Measurements from ENCODE around the gene NFIB. TPM values are rescaled to one million over a fixed set of nuclear protein-coding genes. Genes with fewer than 3 reads are reported as not detected.

NFIB gene
- total RNA-seq, 2 donors from 2014 or later, result not detected

- ATAC-seq (no peak), DNase-seq (ENCODE audit: low spot score in 2 of 2) (no peak)
- Mint-ChIP-seq H3K9me3 (no peaks in the 10 kb centered on the region), H3K36me3 (no peaks in the 10 kb centered on the region), H3K27ac (no peak overlapping the region)
These were observed 62.5 kb downstream of the NFIB start for GRCh38 chr9:14251154-14252071.

GRCh38 chr9:14250794-14251153 is 63.2 kb downstream of the NFIB start:
- ATAC-seq, result no peak
- no peak for DNase-seq (ENCODE audit: low spot score in 2 of 2)
- no peak overlapping the region for H3K27ac Mint-ChIP-seq
- no peaks in the 10 kb centered on the region for H3K36me3 Mint-ChIP-seq
- H3K9me3 Mint-ChIP-seq, result no peaks in the 10 kb centered on the region

GRCh38 chr9:14249527-14249926 is 64.4 kb downstream of the NFIB start:
- H3K27ac Mint-ChIP-seq, result no peak overlapping the region
- DNase-seq (ENCODE audit: low spot score in 2 of 2) (no peak), ATAC-seq (no peak)
- H3K36me3 Mint-ChIP-seq, result no peaks in the 10 kb centered on the region
- no peaks in the 10 kb centered on the region for H3K9me3 Mint-ChIP-seq

DNA sequence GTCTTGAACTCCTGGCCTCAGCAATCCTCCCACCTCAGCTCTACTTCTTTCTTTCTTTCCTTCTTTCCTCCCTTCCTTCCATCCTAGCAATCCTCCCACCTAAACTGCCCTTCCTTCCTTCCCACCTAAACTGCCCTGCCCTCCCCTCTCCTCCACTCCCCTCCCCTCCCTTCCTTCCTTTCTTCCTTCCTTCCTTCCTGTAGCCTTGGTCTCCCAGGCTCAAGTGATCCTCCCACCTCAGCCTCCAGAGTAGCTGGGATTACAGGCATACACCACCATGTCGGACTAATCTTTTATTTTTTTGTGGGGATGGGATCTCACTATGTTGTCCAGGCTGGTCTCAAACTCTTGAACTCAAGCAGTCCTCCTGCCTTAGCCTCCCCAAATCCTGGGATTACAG is 65.8 kb downstream of the NFIB start:
- no peaks in the 10 kb centered on the region for H3K9me3 Mint-ChIP-seq
- no peak overlapping the region for H3K27ac Mint-ChIP-seq
- no peak for ATAC-seq
- no peaks in the 10 kb centered on the region for H3K36me3 Mint-ChIP-seq
- DNase-seq (ENCODE audit: low spot score in 2 of 2), result no peak

GRCh38 chr9:14247577-14247976 is 66.4 kb downstream of the NFIB start:
- DNase-seq (ENCODE audit: low spot score in 2 of 2) (no peak), ATAC-seq (no peak)
- no peaks in the 10 kb centered on the region for H3K9me3 Mint-ChIP-seq
- no peak overlapping the region for H3K27ac Mint-ChIP-seq
- H3K36me3 Mint-ChIP-seq, result no peaks in the 10 kb centered on the region

DNA sequence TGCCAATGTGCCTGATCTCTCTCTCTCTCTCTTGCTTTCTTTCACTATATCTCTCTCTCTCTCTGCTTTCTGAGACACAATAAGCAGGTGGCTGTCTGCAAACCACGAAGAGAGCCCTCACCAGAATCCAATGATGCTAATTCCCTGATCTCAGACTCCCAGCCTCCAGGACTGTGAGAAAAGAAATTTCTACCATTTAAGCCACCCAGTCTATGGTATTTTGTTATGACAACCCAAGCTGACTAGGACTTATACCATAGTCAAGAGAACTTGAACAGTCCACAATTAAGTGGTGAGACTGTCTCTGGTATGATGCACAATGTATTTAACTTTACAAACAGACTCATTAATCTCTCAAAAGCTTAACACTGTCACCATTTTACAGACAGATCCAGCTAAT is 67.0 kb downstream of the NFIB start:
- ATAC-seq (no peak), DNase-seq (ENCODE audit: low spot score in 2 of 2) (no peak)
- Mint-ChIP-seq H3K27ac (no peak overlapping the region), H3K9me3 (no peaks in the 10 kb centered on the region), H3K36me3 (no peaks in the 10 kb centered on the region)

DNA sequence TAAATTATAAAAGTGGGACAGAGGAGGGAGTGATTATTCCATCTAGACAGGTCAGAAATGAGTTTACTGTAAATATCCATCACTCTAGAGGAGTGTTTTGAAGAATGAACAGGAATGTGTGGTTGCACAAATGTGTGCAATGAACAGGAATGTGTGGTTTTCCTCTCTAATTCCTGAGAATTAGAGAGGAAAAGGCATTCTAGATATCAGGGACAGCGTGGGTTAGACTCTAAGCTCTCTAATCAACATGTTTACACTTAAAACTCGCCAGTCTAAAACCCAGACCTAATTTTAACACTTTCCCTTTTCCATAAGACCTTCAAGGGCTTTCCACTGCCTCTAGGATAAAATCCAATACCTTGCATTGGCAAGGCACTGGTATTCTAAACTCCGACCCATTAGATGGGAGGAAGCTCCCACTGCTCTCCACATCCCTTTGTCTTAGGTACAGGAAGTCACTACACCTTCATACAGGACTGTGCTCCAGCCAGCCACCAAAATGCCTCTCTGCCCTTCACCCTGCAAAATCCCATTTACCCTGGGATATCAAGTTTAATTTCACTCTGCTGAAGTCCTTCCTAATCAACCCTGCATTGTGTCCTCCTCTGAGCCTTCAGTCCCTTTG is 67.9 kb downstream of the NFIB start:
- H3K36me3 Mint-ChIP-seq, result no peaks in the 10 kb centered on the region
- DNase-seq (ENCODE audit: low spot score in 2 of 2) (no peak), ATAC-seq (no peak)
- H3K27ac Mint-ChIP-seq, result no peak overlapping the region
- no peaks in the 10 kb centered on the region for H3K9me3 Mint-ChIP-seq

DNA sequence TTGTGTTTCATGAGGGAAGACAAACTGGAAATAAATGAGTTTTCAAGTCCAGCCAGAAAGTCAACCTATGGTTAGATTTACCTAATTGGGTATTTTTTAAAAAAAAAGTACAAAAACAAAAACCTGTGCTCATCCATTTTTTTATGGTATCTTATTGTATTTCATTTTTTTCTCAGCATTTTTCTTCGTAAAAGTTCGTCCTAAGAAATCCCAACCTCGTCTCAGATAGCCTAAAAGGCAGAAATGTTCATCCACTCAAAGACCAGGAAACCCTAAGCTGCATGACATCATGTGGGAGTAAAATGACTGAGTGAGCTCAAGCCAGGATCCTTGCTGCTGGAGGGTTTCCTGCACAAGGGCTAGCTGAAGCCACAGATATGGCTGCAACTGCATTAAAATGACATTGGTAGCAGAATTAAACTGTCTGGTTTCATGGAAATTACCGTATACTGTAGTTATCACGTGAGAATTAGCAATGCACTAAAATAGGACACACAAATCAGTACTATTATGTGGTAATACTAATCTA is 70.4 kb downstream of the NFIB start:
- DNase-seq (ENCODE audit: low spot score in 2 of 2), result no peak
- Mint-ChIP-seq H3K9me3 (no peaks in the 10 kb centered on the region), H3K27ac (no peak overlapping the region), H3K36me3 (no peaks in the 10 kb centered on the region)
- ATAC-seq, result no peak

- no peak for DNase-seq (ENCODE audit: low spot score in 2 of 2)
- no peak for ATAC-seq
- no peaks in the 10 kb centered on the region for H3K36me3 Mint-ChIP-seq
- H3K9me3 Mint-ChIP-seq, result peaks cover 0 to 2% of the 10 kb centered on the region in 2 donors
- no peak overlapping the region for H3K27ac Mint-ChIP-seq
These were observed 71.7 kb downstream of the NFIB start for GRCh38 chr9:14242150-14242805.

GRCh38 chr9:14240537-14240936 is 73.4 kb downstream of the NFIB start:
- DNase-seq (ENCODE audit: low spot score in 2 of 2), result no peak
- Mint-ChIP-seq H3K9me3 (peaks cover 0 to 4% of the 10 kb centered on the region in 2 donors), H3K27ac (no peak overlapping the region), H3K36me3 (no peaks in the 10 kb centered on the region)
- no peak for ATAC-seq

DNA sequence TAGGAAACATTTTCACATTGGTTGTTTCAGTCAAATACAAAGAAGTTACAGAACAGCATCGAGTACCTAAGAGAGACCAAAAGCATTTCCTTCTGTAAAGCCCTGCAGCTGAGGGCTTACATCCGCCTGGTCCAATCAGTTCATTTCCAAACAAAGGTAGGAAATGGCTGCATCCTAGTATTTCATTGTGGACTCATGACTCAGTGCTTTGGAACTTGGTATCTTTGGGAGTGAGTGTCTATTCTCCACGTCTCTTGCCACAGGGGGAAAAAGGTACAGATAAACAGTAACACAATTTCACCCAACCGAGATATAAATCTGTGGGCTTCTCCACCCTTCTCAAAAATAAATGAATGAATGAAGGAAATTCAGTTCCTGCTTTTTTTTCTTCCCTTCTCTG is 75.4 kb downstream of the NFIB start:
- Mint-ChIP-seq H3K27ac (no peak overlapping the region), H3K36me3 (no peaks in the 10 kb centered on the region), H3K9me3 (peaks cover 0 to 7% of the 10 kb centered on the region in 2 donors)
- no peak for ATAC-seq
- no peak for DNase-seq (ENCODE audit: low spot score in 2 of 2)

DNA sequence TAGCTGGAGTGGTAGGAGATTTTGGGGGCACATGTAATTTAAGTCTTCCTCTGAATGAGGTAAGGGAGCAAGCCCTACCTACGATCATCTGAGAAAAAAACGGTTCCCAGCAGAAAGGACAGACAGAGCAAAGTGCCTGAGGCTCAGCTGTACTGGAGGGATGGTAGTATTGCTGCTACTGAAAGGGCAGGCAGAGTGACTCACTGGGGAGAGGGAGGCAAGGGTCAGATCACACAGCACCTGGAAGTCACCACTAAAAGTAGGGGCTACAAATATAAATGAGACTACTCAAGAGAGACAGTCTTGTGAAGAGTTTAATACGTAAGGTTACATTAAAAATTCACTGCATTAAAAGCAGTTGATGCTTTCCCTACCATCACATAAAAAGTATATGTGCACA is 75.9 kb downstream of the NFIB start:
- ATAC-seq (no peak), DNase-seq (ENCODE audit: low spot score in 2 of 2) (no peak)
- peaks cover 0 to 7% of the 10 kb centered on the region in 2 donors for H3K9me3 Mint-ChIP-seq
- no peak overlapping the region for H3K27ac Mint-ChIP-seq
- no peaks in the 10 kb centered on the region for H3K36me3 Mint-ChIP-seq

DNA sequence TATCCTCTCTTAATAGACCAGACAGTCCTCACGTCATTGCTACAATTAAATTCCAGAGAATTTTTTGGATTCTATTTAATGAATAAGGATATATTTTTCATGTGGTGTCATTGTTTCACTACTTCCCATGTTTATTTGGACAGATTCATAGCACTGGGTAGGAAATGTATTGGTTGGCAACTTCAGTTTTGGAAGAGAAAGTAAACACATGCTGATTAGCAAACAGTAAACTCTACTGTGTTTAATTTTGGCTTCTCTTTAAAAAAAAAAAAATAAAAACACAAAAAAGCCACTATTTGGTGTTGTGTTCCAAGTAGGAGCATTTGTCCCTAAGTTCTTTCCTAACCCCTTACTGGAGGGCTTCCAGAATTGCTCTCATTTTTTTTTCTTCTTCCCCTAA is 77.3 kb downstream of the NFIB start:
- no peak for ATAC-seq
- Mint-ChIP-seq H3K27ac (no peak overlapping the region), H3K36me3 (no peaks in the 10 kb centered on the region), H3K9me3 (peaks cover 0 to 7% of the 10 kb centered on the region in 2 donors)
- DNase-seq (ENCODE audit: low spot score in 2 of 2), result no peak

GRCh38 chr9:14232111-14232510 is 81.8 kb downstream of the NFIB start:
- Mint-ChIP-seq H3K9me3 (peaks cover 0 to 4% of the 10 kb centered on the region in 2 donors), H3K36me3 (no peaks in the 10 kb centered on the region), H3K27ac (no peak overlapping the region)
- no peak for ATAC-seq
- no peak for DNase-seq (ENCODE audit: low spot score in 2 of 2)

- H3K9me3 Mint-ChIP-seq, result peaks cover 0 to 3% of the 10 kb centered on the region in 2 donors
- DNase-seq (ENCODE audit: low spot score in 2 of 2) (no peak), ATAC-seq (no peak)
- H3K27ac Mint-ChIP-seq, result no peak overlapping the region
- H3K36me3 Mint-ChIP-seq, result no peaks in the 10 kb centered on the region
These were observed 82.5 kb downstream of the NFIB start for GRCh38 chr9:14231196-14231990.

DNA sequence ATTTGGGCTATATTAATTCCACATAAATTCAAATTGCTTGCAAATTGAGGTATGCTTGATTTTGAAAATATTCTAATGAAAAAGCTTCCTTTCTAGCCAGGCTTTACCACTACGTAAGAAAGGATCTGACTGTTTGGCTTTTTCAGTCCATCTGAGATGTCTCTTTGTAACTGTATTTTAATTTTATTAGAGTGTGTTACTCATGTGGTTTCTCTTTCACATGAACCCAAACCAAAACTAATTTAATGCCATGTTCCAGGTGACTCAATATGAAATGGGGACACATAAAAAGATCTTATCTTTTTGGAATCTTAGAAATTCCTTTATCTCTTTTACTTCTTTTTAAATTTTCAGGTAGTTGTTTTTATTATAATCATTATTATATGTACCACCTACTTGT is 85.3 kb downstream of the NFIB start:
- H3K27ac Mint-ChIP-seq, result no peak overlapping the region
- DNase-seq (ENCODE audit: low spot score in 2 of 2) (no peak), ATAC-seq (no peak)
- no peaks in the 10 kb centered on the region for H3K9me3 Mint-ChIP-seq
- no peaks in the 10 kb centered on the region for H3K36me3 Mint-ChIP-seq
